Mesothelial cell of epicardium (in vitro differentiated cells): ENCODE measurements around the gene ADM2. TPM values are rescaled to one million over a fixed set of nuclear protein-coding genes. Genes with fewer than 3 reads are reported as not detected.

Experiments used
- DNase-seq, 2 experiments: peaks; one replicate each; pipeline ENCODE4 v3.0.0; 2021; ENCODE audit warnings: low spot score in 2 of 2; ENCODE audit not compliant: unreplicated experiment in 2 of 2
- H3K27ac Mint-ChIP-seq: 2 replicates; pipeline ENCODE4 v1.8.0; 2021; ENCODE audit warnings: mixed read lengths
- H3K27me3 Mint-ChIP-seq: 2 replicates; pipeline ENCODE4 v1.8.0; 2021; ENCODE audit warnings: low read depth, mixed read lengths
- H3K36me3 Mint-ChIP-seq: 2 replicates; pipeline ENCODE4 v1.8.0; 2021; ENCODE audit warnings: mixed read lengths
- H3K4me1 Mint-ChIP-seq: 2 replicates; pipeline ENCODE4 v1.8.0; 2021; ENCODE audit warnings: mixed read lengths
- H3K4me3 Mint-ChIP-seq: 2 replicates; pipeline ENCODE4 v1.8.0; 2021; ENCODE audit warnings: mild to moderate bottlenecking, moderate library complexity, mixed read lengths
- H3K9me3 Mint-ChIP-seq: 2 replicates; pipeline ENCODE4 v1.8.0; 2021; ENCODE audit warnings: mixed read lengths
- CTCF ChIP-seq: fragments of 200-600 bp; sonication (generic); IDR thresholded peaks from one replicate; pipeline ENCODE4 v1.5.0; 2021; ENCODE audit warnings: antibody characterized with exemption; ENCODE audit not compliant: unreplicated experiment
- total RNA-seq: library from RNA; stranded (reverse); gene quantifications from 3 replicates; pipeline ENCODE4 v1.2.1, GENCODE V29; 2021

The ADM2 gene
- total RNA-seq, 1 donor from 2014 or later = 1.4 TPM

- peak overlapping the region; percentile 80 for H3K4me3 Mint-ChIP-seq
- DNase-seq = peak in 1 of 2 experiments; percentile 20
Observed at GRCh38 chr22:50524676-50525103, 43.3 kb downstream of the ADM2 start.

GRCh38 chr22:50525104-50525857 is 43.9 kb downstream of the ADM2 start, which contains the start of gene SCO2:
TSS of gene SCO2 (minus strand) at chr22:50525598. CDS start at chr22:50524411, 1,187 bp downstream.
- H3K9me3 Mint-ChIP-seq = no peaks in the 10 kb centered on the region
- no peak for TF ChIP-seq CTCF
- H3K36me3 Mint-ChIP-seq = no peaks in the 10 kb centered on the region
- DNase-seq = peak; percentile 96 to 99
- peak within 1 kb of the TSS; percentile 90 for H3K27ac Mint-ChIP-seq
- H3K27me3 Mint-ChIP-seq = peaks cover 20% of the 10 kb centered on the region
- peaks cover 14% of the 10 kb centered on the region for H3K4me1 Mint-ChIP-seq
- H3K4me3 Mint-ChIP-seq = peak within 1 kb of the TSS; percentile 80

More at GRCh38 chr22:50524676-50525103, 43.3 kb downstream of the ADM2 start:
- H3K27me3 Mint-ChIP-seq = peaks cover 19% of the 10 kb centered on the region
- H3K9me3 Mint-ChIP-seq = no peaks in the 10 kb centered on the region
- peak overlapping the region; percentile 90 for H3K27ac Mint-ChIP-seq
- no peak for TF ChIP-seq CTCF
- H3K4me1 Mint-ChIP-seq = peaks cover 14% of the 10 kb centered on the region
- H3K36me3 Mint-ChIP-seq = peaks cover 2% of the 10 kb centered on the region

- H3K9me3 Mint-ChIP-seq = no peaks in the 10 kb centered on the region
- no peak overlapping the region for H3K27ac Mint-ChIP-seq
- H3K4me3 Mint-ChIP-seq = peak overlapping the region; percentile 80
- no peak for TF ChIP-seq CTCF
- H3K36me3 Mint-ChIP-seq = no peaks in the 10 kb centered on the region
- peaks cover 14% of the 10 kb centered on the region for H3K4me1 Mint-ChIP-seq
- DNase-seq = no peak
- peaks cover 23% of the 10 kb centered on the region for H3K27me3 Mint-ChIP-seq
Observed at GRCh38 chr22:50525858-50526107, 44.4 kb downstream of the ADM2 start.

GRCh38 chr22:50526108-50526833 is 44.9 kb downstream of the ADM2 start:
- peaks cover 16% of the 10 kb centered on the region for H3K4me1 Mint-ChIP-seq
- peak overlapping the region; percentile 62 for H3K4me3 Mint-ChIP-seq
- peak; percentile 70 to 87 for DNase-seq
- H3K9me3 Mint-ChIP-seq = no peaks in the 10 kb centered on the region
- H3K36me3 Mint-ChIP-seq = no peaks in the 10 kb centered on the region
- peak; percentile 52 for TF ChIP-seq CTCF
- H3K27ac Mint-ChIP-seq = no peak overlapping the region
- H3K27me3 Mint-ChIP-seq = peaks cover 28% of the 10 kb centered on the region

- Mint-ChIP-seq H3K27me3 (peaks cover 30% of the 10 kb centered on the region), H3K36me3 (no peaks in the 10 kb centered on the region), H3K4me3 (peak overlapping the region; percentile 62), H3K4me1 (peaks cover 16% of the 10 kb centered on the region), H3K9me3 (no peaks in the 10 kb centered on the region), H3K27ac (peak overlapping the region; percentile 67)
- TF ChIP-seq CTCF = no peak
- DNase-seq = no peak
Observed at GRCh38 chr22:50526834-50527801, 45.8 kb downstream of the ADM2 start.
